DOHH2 (cell line): ENCODE measurements around the gene PRIM1.
"Not testable (repeated sequence)": the region's sequence is repeated elsewhere in the genome, so short reads cannot be mapped to it uniquely, and the experiment has no call there.

Experiments
- H3F3A ChIP-seq: fragments of 200-600 bp; sonication (generic), shearing (Covaris generic); 2 replicates; pipeline ENCODE4 v1.6.0; 2016; ENCODE audit warnings: antibody characterized with exemption, mild to moderate bottlenecking; ENCODE audit not compliant: control insufficient read depth, insufficient read depth
- H3K27ac ChIP-seq: fragments of 200-600 bp; sonication (generic); 2 replicates; pipeline ENCODE4 v1.5.1; 2014; ENCODE audit warnings: low read depth, mild to moderate bottlenecking, low read length, moderate library complexity
- H3K27me3 ChIP-seq: fragments of 200-600 bp; sonication (generic); 2 replicates; pipeline ENCODE4 v1.6.1; 2014; ENCODE audit warnings: mild to moderate bottlenecking, low read length, mixed read lengths; ENCODE audit not compliant: control insufficient read depth
- H3K36me3 ChIP-seq: fragments of 200-600 bp; sonication (generic); 2 replicates; pipeline ENCODE4 v1.6.1; 2014; ENCODE audit warnings: mild to moderate bottlenecking, low read length, moderate library complexity, mixed read lengths; ENCODE audit not compliant: control insufficient read depth
- H3K4me1 ChIP-seq: fragments of 200-600 bp; sonication (generic); 2 replicates; pipeline ENCODE4 v1.6.1; 2014; ENCODE audit warnings: mild to moderate bottlenecking, low read length, mixed read lengths; ENCODE audit not compliant: control insufficient read depth
- H3K4me2 ChIP-seq: fragments of 200-600 bp; sonication (generic); 2 replicates; pipeline ENCODE4 v1.6.0; 2014; ENCODE audit warnings: mild to moderate bottlenecking, low read length, moderate library complexity
- H3K4me3 ChIP-seq: fragments of 200-600 bp; sonication (generic); 2 replicates; pipeline ENCODE4 v1.5.1; 2014; ENCODE audit warnings: mild to moderate bottlenecking, low read length, mixed read lengths
- H3K79me2 ChIP-seq: fragments of 200-600 bp; sonication (generic); 2 replicates; pipeline ENCODE4 v1.6.1; 2014; ENCODE audit warnings: mild to moderate bottlenecking, low read length, mixed read lengths; ENCODE audit not compliant: control insufficient read depth
- H3K9me2 ChIP-seq: fragments of 200-600 bp; sonication (generic); replicated peaks from 2 replicates; pipeline ENCODE4 v1.6.1; 2014; ENCODE audit warnings: mild to moderate bottlenecking, low read length, mixed read lengths; ENCODE audit not compliant: control insufficient read depth
- H3K9me3 ChIP-seq: fragments of 200-600 bp; sonication (generic); 2 replicates; pipeline ENCODE4 v1.6.1; 2014; ENCODE audit warnings: antibody characterized with exemption, low read length, mixed read lengths; ENCODE audit not compliant: control insufficient read depth, insufficient read depth
- H4K20me1 ChIP-seq: fragments of 200-600 bp; sonication (generic); 2 replicates; pipeline ENCODE4 v1.6.0; 2014; ENCODE audit warnings: low read depth, mild to moderate bottlenecking, antibody characterized with exemption, low read length, moderate library complexity; ENCODE audit not compliant: control insufficient read depth, insufficient read depth
- CTCF ChIP-seq: fragments of 200-600 bp; sonication (generic); IDR thresholded peaks from one replicate; pipeline ENCODE4 v1.5.1; 2014; ENCODE audit warnings: antibody characterized with exemption, mild to moderate bottlenecking, low read depth, low read length; ENCODE audit not compliant: poor library complexity, severe bottlenecking
- EZH2phosphoT487 ChIP-seq: fragments of 200-600 bp; sonication (generic); IDR thresholded peaks from 2 replicates; pipeline ENCODE4 v1.6.1; 2017; ENCODE audit warnings: borderline replicate concordance, mild to moderate bottlenecking, antibody characterized with exemption, low read length, moderate library complexity, mixed read lengths

The PRIM1 gene

GRCh38 chr12:56792678-56793077, 40.6 kb upstream of the PRIM1 start:
- no peak overlapping the region for H3K4me3 ChIP-seq
- no peaks in the 10 kb centered on the region for H3K27me3 ChIP-seq
- H3K4me1 ChIP-seq = no peaks in the 10 kb centered on the region
- no peak overlapping the region for H3K27ac ChIP-seq
- H3K9me2 ChIP-seq = no peaks in the 10 kb centered on the region
- no peaks in the 10 kb centered on the region for H3K79me2 ChIP-seq
- H3K36me3 ChIP-seq = no peaks in the 10 kb centered on the region
- no peak for TF ChIP-seq EZH2phosphoT487
- no peak for TF ChIP-seq CTCF
- no peaks in the 10 kb centered on the region for H3F3A ChIP-seq
- H4K20me1 ChIP-seq = no peaks in the 10 kb centered on the region
- no peaks in the 10 kb centered on the region for H3K9me3 ChIP-seq
- no peak overlapping the region for H3K4me2 ChIP-seq

GRCh38 chr12:56789429-56789828, 37.3 kb upstream of the PRIM1 start:
- not testable (repeated sequence) for H3K36me3 ChIP-seq, H3K4me1 ChIP-seq, H3K4me3 ChIP-seq, H3F3A ChIP-seq, H3K9me2 ChIP-seq, H3K79me2 ChIP-seq, H4K20me1 ChIP-seq, H3K27me3 ChIP-seq, H3K9me3 ChIP-seq, H3K4me2 ChIP-seq, H3K27ac ChIP-seq

- H3K27ac ChIP-seq = no peak overlapping the region
- H4K20me1 ChIP-seq = no peaks in the 10 kb centered on the region
- no peaks in the 10 kb centered on the region for H3F3A ChIP-seq
- TF ChIP-seq CTCF (no peak), EZH2phosphoT487 (no peak)
- no peaks in the 10 kb centered on the region for H3K9me2 ChIP-seq
- H3K4me1 ChIP-seq = no peaks in the 10 kb centered on the region
- H3K36me3 ChIP-seq = no peaks in the 10 kb centered on the region
- no peak overlapping the region for H3K4me3 ChIP-seq
- H3K4me2 ChIP-seq = no peak overlapping the region
- H3K27me3 ChIP-seq = no peaks in the 10 kb centered on the region
- no peaks in the 10 kb centered on the region for H3K79me2 ChIP-seq
- no peaks in the 10 kb centered on the region for H3K9me3 ChIP-seq
Measured at GRCh38 chr12:56787498-56787897, 35.4 kb upstream of the PRIM1 start.

GRCh38 chr12:56785874-56786273, 33.8 kb upstream of the PRIM1 start:
- Histone ChIP-seq H3K79me2 (no peaks in the 10 kb centered on the region), H3K27me3 (no peaks in the 10 kb centered on the region), H3K4me2 (no peak overlapping the region), H3K9me2 (no peaks in the 10 kb centered on the region), H4K20me1 (no peaks in the 10 kb centered on the region), H3K36me3 (no peaks in the 10 kb centered on the region), H3F3A (no peaks in the 10 kb centered on the region), H3K4me1 (no peaks in the 10 kb centered on the region), H3K9me3 (no peaks in the 10 kb centered on the region), H3K27ac (no peak overlapping the region), H3K4me3 (no peak overlapping the region)
- TF ChIP-seq CTCF = no peak
- TF ChIP-seq EZH2phosphoT487 = no peak
